HG03558 (cell line): Measurements from ENCODE around the gene CNTN2.

Experiments
- ATAC-seq: cut with Tn5 transposase; IDR thresholded peaks from one replicate; pipeline ENCODE4 v1.9.1; 2021; ENCODE audit warnings: moderate number of reproducible peaks; ENCODE audit not compliant: unreplicated experiment; ENCODE audit errors: extremely low read depth

CNTN2 gene

DNA sequence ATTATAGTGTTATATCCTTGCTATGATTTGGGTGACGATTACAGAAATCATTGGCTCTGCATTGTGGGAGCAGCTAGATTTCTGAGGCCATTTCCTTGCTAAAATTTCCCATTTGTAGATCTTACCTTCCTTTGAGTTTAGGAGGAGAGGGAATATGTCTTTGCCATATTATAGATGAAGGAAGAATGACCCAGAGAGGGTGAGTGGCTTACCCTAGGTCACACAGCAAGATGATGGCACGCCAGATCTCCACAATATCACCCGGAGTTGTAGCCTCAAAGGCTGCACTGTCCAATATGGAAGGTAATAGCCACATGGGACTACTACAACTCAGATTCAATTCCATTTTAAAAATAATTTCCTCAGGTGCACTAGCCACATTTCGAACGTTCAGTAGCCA lies 10.3 kb downstream of the CNTN2 start:
- no peak for ATAC-seq

DNA sequence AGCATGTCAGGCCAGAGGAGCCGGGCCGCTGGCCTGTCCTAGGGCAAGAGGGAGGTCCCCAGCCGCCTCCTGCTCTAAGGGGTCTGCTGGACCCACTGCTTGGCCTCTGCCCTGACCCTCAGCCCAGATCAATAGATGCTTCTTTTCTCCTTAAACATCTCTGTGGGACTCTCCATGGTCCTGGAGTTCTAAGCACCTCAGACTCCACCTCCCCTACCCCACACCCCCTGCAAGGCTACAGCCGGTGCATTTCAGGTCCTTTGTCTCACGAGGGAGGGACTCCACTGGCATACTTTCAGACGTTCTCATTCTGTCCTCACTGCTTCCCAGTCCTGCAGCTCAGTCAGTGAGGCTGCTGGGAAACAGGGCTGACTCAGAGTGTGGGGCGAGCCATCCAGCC lies 11.0 kb downstream of the CNTN2 start:
- no peak for ATAC-seq

DNA sequence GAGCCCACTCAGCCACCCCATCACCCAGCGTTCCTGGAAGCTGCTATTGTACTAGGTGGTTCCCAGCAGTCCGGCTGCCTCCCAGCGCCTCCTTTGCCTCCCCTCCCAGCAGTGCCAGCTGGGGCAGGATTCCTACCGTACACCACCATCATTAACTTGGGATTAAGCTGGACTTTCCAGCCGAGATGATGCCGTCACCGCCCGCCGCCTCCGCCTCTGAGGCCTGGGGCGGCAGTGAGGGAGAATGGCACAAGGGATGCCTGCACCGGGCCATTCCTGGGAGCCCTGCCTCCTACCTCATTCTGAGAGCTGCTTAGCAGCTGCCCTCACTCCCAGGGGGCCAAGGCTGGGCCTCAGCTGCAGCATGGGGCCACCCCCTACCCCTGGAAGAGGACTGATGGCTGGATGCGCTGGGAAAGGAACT lies 13.2 kb downstream of the CNTN2 start:
- no peak for ATAC-seq

GRCh38 chr1:205056956-205057568 lies 14.1 kb downstream of the CNTN2 start:
- ATAC-seq, result no peak

DNA sequence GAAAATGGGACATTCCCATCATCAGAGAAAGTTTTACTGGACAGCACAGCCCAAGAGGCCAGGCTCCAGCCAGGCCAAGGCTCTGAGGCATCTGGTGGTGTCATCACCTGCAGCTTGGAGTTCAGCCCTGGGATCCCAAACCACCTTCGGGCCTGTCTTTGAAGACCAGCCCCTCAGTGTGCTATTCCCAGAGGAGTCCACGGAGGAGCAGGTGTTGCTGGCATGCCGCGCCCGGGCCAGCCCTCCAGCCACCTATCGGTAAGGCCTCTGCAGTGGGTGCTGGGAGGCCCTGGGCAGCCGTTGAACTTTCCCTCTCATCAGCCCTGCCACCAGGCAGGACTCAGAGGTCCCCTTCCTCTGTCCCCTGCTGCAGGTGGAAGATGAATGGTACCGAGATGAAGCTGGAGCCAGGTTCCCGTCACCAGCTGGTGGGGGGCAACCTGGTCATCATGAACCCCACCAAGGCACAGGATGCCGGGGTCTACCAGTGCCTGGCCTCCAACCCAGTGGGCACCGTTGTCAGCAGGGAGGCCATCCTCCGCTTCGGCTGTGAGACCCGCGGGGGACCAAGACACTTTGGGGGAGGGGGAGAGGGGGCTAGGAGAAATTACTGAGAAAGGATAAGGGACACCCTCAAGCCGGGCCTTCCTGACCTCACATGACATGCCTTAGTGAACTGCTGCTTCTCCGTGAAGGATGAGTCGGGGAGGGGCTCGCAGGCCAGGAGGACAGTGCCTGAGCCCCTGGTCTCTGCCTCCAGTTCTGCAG lies 15.0 kb downstream of the CNTN2 start:
- ATAC-seq, result no peak

GRCh38 chr1:205058853-205059252 lies 15.8 kb downstream of the CNTN2 start:
- no peak for ATAC-seq

GRCh38 chr1:205059660-205060059 lies 16.6 kb downstream of the CNTN2 start:
- no peak for ATAC-seq

DNA sequence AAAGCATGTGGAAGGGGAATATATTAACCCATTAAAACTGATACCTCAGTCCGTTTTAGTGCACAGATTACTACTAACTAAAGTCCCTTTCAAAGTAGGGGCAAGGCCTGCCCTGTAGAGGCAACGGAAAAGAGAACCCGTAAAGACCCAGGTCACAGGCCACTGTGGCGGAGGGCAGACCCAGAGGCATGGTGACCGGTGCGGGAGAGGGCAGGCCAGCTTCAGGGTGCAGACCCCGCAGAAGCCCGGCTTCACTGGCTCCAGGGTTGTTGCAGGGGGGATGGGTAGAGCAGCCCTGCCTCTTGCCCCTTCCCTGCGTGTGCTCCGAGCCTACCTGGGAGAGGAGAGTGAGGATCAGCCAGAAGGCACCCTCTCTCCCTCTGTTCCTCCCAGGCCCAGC lies 17.7 kb downstream of the CNTN2 start:
- ATAC-seq, result no peak

- ATAC-seq, result no peak
Observed at GRCh38 chr1:205061227-205061626, 18.2 kb downstream of the CNTN2 start.

DNA sequence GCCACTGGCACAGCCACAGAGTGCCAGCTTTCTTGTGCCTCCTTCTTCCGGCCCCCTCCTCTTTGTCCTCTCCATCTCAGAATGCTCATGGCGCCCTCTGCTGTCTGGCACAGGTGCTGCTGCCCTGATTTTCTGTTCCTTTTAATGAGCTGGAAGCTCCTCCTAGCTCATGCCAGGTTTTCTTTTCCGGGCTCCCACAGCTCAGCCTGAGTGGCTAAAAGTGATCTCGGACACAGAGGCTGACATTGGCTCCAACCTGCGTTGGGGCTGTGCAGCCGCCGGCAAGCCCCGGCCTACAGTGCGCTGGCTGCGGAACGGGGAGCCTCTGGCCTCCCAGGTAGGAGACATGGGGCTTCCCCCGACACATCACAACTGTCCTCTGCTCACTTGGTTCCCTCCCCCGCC lies 18.7 kb downstream of the CNTN2 start:
- ATAC-seq, result no peak

DNA sequence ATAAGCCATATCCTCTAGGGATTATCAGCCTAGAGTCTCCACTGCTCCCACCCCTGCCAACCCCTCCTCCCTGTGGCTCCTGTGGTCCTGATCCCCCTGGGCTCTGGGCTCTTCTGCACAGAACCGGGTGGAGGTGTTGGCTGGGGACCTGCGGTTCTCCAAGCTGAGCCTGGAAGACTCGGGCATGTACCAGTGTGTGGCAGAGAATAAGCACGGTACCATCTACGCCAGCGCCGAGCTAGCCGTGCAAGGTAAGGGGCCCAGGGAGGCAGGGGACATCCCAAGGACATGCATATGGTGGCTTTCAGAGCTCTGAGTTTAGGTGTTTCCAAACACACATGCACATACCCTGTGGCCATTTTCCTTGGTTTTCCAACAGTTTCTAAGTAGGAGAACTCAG lies 19.3 kb downstream of the CNTN2 start:
- ATAC-seq, result no peak

GRCh38 chr1:205062895-205063294 lies 19.9 kb downstream of the CNTN2 start:
- ATAC-seq, result no peak

- no peak for ATAC-seq
Observed at GRCh38 chr1:205064301-205064700, 21.3 kb downstream of the CNTN2 start.

- ATAC-seq, result no peak
Observed at GRCh38 chr1:205064741-205065316, 21.8 kb downstream of the CNTN2 start.

- ATAC-seq, result no peak
Observed at GRCh38 chr1:205065666-205066065, 22.7 kb downstream of the CNTN2 start.

- ATAC-seq, result no peak
Observed at GRCh38 chr1:205066141-205066818, 23.3 kb downstream of the CNTN2 start.

- ATAC-seq, result no peak
Observed at GRCh38 chr1:205067031-205067430, 24.0 kb downstream of the CNTN2 start.

- no peak for ATAC-seq
Observed at GRCh38 chr1:205068001-205068400, 25.0 kb downstream of the CNTN2 start.

DNA sequence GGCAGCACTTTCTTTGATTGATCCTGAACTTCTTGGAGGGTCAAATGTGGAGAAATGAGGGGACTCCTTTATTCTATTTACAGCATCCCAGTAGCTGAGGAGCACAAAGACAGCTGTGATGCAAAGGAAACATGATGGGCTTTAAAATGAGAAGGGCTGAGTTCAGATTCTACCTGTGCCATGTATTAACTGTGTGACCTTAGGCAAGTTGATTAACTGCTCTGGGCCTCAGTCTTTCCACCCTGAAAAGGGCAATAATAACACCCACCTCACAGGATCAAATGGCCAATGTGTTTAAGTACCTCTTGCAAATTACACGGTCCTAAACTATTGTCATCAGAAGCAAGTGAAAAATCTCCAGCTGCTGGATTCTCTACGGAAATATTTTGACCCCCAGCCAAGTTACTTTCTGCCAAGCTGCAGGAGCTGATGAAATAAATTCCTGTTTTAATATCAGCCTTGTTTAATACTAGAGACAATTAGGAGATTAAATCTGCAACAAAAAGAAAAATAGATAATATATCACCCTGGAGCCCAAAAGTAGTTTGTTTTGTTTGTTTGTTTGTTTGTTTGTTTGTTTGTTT lies 25.5 kb downstream of the CNTN2 start:
- no peak for ATAC-seq

DNA sequence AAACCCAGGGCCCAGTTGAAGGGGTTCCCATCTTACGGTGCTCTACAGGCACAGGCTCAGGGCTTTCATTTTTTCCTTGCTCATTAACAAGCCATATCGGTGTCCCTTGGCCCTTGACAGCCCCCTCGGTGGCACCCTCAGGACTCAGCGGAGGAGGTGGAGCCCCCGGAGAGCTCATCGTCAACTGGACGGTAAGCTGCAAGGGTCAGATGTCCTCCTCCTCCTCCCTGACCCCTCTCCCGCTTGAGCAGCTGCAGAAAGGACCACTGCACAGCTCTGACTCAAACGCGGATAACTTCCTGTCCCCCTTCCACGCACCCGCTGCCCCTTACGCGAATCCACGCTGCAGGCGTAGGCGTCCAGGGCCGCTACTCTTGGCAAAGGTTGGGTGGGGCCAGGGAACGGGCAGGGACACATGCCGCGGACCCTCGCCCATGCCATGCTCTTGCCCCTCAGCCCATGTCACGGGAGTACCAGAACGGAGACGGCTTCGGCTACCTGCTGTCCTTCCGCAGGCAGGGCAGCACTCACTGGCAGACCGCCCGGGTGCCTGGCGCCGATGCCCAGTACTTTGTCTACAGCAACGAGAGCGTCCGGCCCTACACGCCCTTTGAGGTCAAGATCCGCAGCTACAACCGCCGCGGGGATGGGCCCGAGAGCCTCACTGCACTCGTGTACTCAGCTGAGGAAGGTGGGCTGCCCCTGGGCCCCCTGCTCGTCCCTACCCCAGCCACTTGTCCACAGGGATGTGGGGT lies 26.5 kb downstream of the CNTN2 start:
- no peak for ATAC-seq
